H1 (cell line): ENCODE data around the gene COX10. TPM values are rescaled to one million over a fixed set of nuclear protein-coding genes. Genes with fewer than 3 reads are reported as not detected.

ENCODE experiments used
- CTCF ChIA-PET: fragments of 300-600 bp; sonication (Branson Sonifier 250); formaldehyde crosslinking; loops from one replicate; lab custom pipeline; 2021; ENCODE audit not compliant: partially characterized antibody; lab: Charles Lee
- POLR2A ChIA-PET: fragments of 300-600 bp; sonication (Branson Sonifier 250); formaldehyde crosslinking; loops from one replicate; lab custom pipeline; 2021; ENCODE audit warnings: inconsistent platforms; ENCODE audit not compliant: partially characterized antibody; lab: Charles Lee
- DNase-seq, 2 experiments: peaks; one replicate each; pipeline versions ENCODE4 v3.0.0 to v3.0.0-alpha.2; 2010 to 2022; ENCODE audit warnings: low spot score in 2 of 2, low read depth in 1 of 2, mixed read lengths in 1 of 2
- FAIRE-seq: peaks from 2 replicates; lab custom pipeline; 2011; peaks lifted over from hg19 to GRCh38; lab: Jason Lieb, UNC
- H2AFZ ChIP-seq: 2 replicates; pipeline ENCODE4 v1.8.1; 2012; ENCODE audit warnings: low read length, inconsistent platforms
- H2AK5ac ChIP-seq: 2 replicates; pipeline ENCODE4 v1.6.1; 2013; ENCODE audit warnings: low read depth, low read length
- H2BK120ac ChIP-seq: replicated peaks from 2 replicates; pipeline ENCODE3; 2013; ENCODE audit warnings: low read depth, low read length, inconsistent platforms
- H2BK12ac ChIP-seq: 2 replicates; pipeline ENCODE4 v1.6.1; 2013; ENCODE audit warnings: low read depth, low read length
- H2BK15ac ChIP-seq: 2 replicates; pipeline ENCODE4 v1.6.1; 2013; ENCODE audit warnings: low read length
- H2BK20ac ChIP-seq: 2 replicates; pipeline ENCODE4 v1.6.1; 2013; ENCODE audit warnings: low read length
- H2BK5ac ChIP-seq: 2 replicates; pipeline ENCODE4 v1.6.1; 2013; ENCODE audit warnings: low read depth, low read length
- H3K14ac ChIP-seq: 2 replicates; pipeline ENCODE4 v1.6.1; 2013; ENCODE audit warnings: inconsistent platforms; ENCODE audit not compliant: insufficient read length
- H3K18ac ChIP-seq: 2 replicates; pipeline ENCODE4 v1.6.1; 2013; ENCODE audit warnings: low read length; ENCODE audit errors: extremely low read depth
- H3K23ac ChIP-seq: 2 replicates; pipeline ENCODE4 v1.6.1; 2013; ENCODE audit warnings: inconsistent platforms; ENCODE audit not compliant: insufficient read length
- H3K23me2 ChIP-seq: 2 replicates; pipeline ENCODE4 v1.6.1; 2013; ENCODE audit warnings: low read depth, low read length
- H3K27ac ChIP-seq: 2 replicates; pipeline ENCODE4 v1.6.1; 2011; ENCODE audit warnings: low read depth, low read length, inconsistent platforms
- H3K27me3 ChIP-seq, 4 experiments: replicated peaks in 1 of 4; 1 replicate in 1 of 4; 2 replicates in 3 of 4; pipeline versions ENCODE4 v1.6.1 to v1.8.1; 2011 to 2013; ENCODE audit warnings: low read length in 3 of 4, mild to moderate bottlenecking in 3 of 4, inconsistent platforms in 2 of 4, mixed read lengths in 2 of 4, moderate library complexity in 1 of 4; ENCODE audit not compliant: control insufficient read depth in 3 of 4, insufficient read depth in 3 of 4; ENCODE audit errors: extremely low read depth in 1 of 4
- H3K36me3 ChIP-seq, 4 experiments: 2 replicates each; pipeline versions ENCODE4 v1.6.1 to v1.8.1; 2011 to 2013; ENCODE audit warnings: mild to moderate bottlenecking in 4 of 4, low read length in 3 of 4, moderate library complexity in 2 of 4, control low read depth in 1 of 4, inconsistent platforms in 1 of 4; ENCODE audit not compliant: insufficient read depth in 4 of 4, control insufficient read depth in 2 of 4
- H3K4ac ChIP-seq: replicated peaks from 2 replicates; pipeline ENCODE3; 2013; ENCODE audit warnings: low read length, low read depth, mixed read lengths, inconsistent platforms; ENCODE audit not compliant: insufficient read length
- H3K4me1 ChIP-seq, 4 experiments: replicated peaks in 1 of 4; 1 replicate in 1 of 4; 2 replicates in 3 of 4; pipeline versions ENCODE4 v1.6.1 to v1.8.1; 2011 to 2013; ENCODE audit warnings: low read length in 3 of 4, inconsistent platforms in 2 of 4, mixed read lengths in 1 of 4; ENCODE audit not compliant: insufficient read depth in 4 of 4, control insufficient read depth in 3 of 4
- H3K4me2 ChIP-seq, 2 experiments: 2 replicates each; pipeline versions ENCODE4 v1.6.1 to v1.8.1; 2011 to 2013; ENCODE audit warnings: low read depth in 2 of 2, low read length in 2 of 2, control low read depth in 1 of 2, inconsistent platforms in 1 of 2, mild to moderate bottlenecking in 1 of 2; ENCODE audit not compliant: insufficient read depth in 1 of 2
- H3K4me3 ChIP-seq, 4 experiments: fragments of 200-600, 300-600 bp in 1 of 4; sonication (generic), shearing (Covaris generic), sonication (Bioruptor Twin) in 1 of 4; 2 replicates each; pipeline versions ENCODE4 v1.5.1 to v1.8.1; 2011 to 2016; ENCODE audit warnings: low read length in 4 of 4, low read depth in 3 of 4, control low read depth in 2 of 4, inconsistent platforms in 2 of 4, mild to moderate bottlenecking in 2 of 4, mixed read lengths in 1 of 4, moderate library complexity in 1 of 4; ENCODE audit not compliant: insufficient read depth in 2 of 4; ENCODE audit errors: extremely low read depth in 1 of 4
- H3K56ac ChIP-seq: replicated peaks from 2 replicates; pipeline ENCODE3; 2013; ENCODE audit warnings: low read depth, mild to moderate bottlenecking, mixed read lengths, low read length, inconsistent platforms; ENCODE audit not compliant: insufficient read length
- H3K79me1 ChIP-seq: 2 replicates; pipeline ENCODE4 v1.6.1; 2013; ENCODE audit warnings: low read depth, low read length, control low read depth
- H3K79me2 ChIP-seq, 2 experiments: 2 replicates each; pipeline versions ENCODE4 v1.6.1 to v1.8.1; 2012 to 2013; ENCODE audit warnings: low read length in 2 of 2, mild to moderate bottlenecking in 2 of 2, inconsistent platforms in 1 of 2; ENCODE audit not compliant: insufficient read depth in 2 of 2, control insufficient read depth in 1 of 2
- H3K9ac ChIP-seq, 4 experiments: replicated peaks in 1 of 4; 1 replicate in 1 of 4; 2 replicates in 3 of 4; pipeline versions ENCODE4 v1.6.1 to v1.8.1; 2011 to 2013; ENCODE audit warnings: low read depth in 3 of 4, low read length in 3 of 4, control low read depth in 2 of 4, mild to moderate bottlenecking in 2 of 4, moderate library complexity in 2 of 4, inconsistent platforms in 1 of 4; ENCODE audit errors: extremely low read depth in 1 of 4
- H3K9me3 ChIP-seq, 2 experiments: 2 replicates each; pipeline versions ENCODE4 v1.6.1 to v1.8.1; 2012 to 2013; ENCODE audit warnings: mild to moderate bottlenecking in 2 of 2, moderate library complexity in 2 of 2, control low read depth in 1 of 2, inconsistent platforms in 1 of 2, low read depth in 1 of 2, low read length in 1 of 2, mixed read lengths in 1 of 2; ENCODE audit not compliant: insufficient read depth in 2 of 2
- H4K20me1 ChIP-seq, 2 experiments: replicated peaks in 1 of 2; 2 replicates each; pipeline versions ENCODE3 to v1.8.1; 2011 to 2013; ENCODE audit warnings: inconsistent platforms in 2 of 2, low read length in 2 of 2, mild to moderate bottlenecking in 1 of 2; ENCODE audit not compliant: insufficient read depth in 2 of 2, control insufficient read depth in 1 of 2
- H4K5ac ChIP-seq: 2 replicates; pipeline ENCODE4 v1.6.1; 2013; ENCODE audit warnings: low read length, low read depth, mixed read lengths, inconsistent platforms; ENCODE audit not compliant: insufficient read length
- H4K8ac ChIP-seq: 2 replicates; pipeline ENCODE4 v1.8.0; 2013; ENCODE audit warnings: mild to moderate bottlenecking, moderate library complexity, low read length, inconsistent platforms; ENCODE audit not compliant: insufficient read depth; ENCODE audit errors: extremely low read depth
- H4K91ac ChIP-seq: replicated peaks from 2 replicates; pipeline ENCODE3; 2013; ENCODE audit warnings: low read length, mixed read lengths, inconsistent platforms; ENCODE audit not compliant: insufficient read length
- ASH2L ChIP-seq: fragments of 200-600, 300-600 bp; sonication (generic); IDR thresholded peaks from one replicate; pipeline ENCODE4 v1.7.1; 2017; ENCODE audit warnings: low read length
- EZH2 ChIP-seq: fragments of 200-600 bp; sonication (generic); IDR thresholded peaks from 2 replicates; pipeline ENCODE4 v1.7.1; 2012; ENCODE audit warnings: low read depth, mild to moderate bottlenecking, moderate library complexity, low read length, inconsistent platforms; ENCODE audit not compliant: severe bottlenecking
- GTF2F1 ChIP-seq: IDR thresholded peaks from 2 replicates; pipeline ENCODE4 v1.6.1; 2012; ENCODE audit warnings: low read depth, low read length, improper control_type of control experiment, borderline replicate concordance
- SAP30 ChIP-seq: fragments of 300-600 bp; sonication (generic); IDR thresholded peaks from 2 replicates; pipeline ENCODE4 v1.7.1; 2012; ENCODE audit warnings: low read length, moderate library complexity, mild to moderate bottlenecking, inconsistent platforms; ENCODE audit not compliant: insufficient read depth, insufficient replicate concordance
- SIRT6 ChIP-seq: IDR thresholded peaks from one replicate; pipeline ENCODE4 v1.7.1; 2012; ENCODE audit warnings: low read length, inconsistent platforms
- SP1 ChIP-seq: IDR thresholded peaks from 2 replicates; pipeline ENCODE4 v1.6.1; 2011; ENCODE audit warnings: low read depth, low read length
- SP4 ChIP-seq: IDR thresholded peaks from 2 replicates; pipeline ENCODE4 v1.6.1; 2012; ENCODE audit warnings: low read length, inconsistent platforms
- TAF7 ChIP-seq: optimal IDR thresholded peaks from 2 replicates; pipeline ENCODE3; 2011; ENCODE audit warnings: low read depth, mild to moderate bottlenecking, inconsistent platforms, low read length, moderate library complexity, borderline replicate concordance
- TBP ChIP-seq: IDR thresholded peaks from 2 replicates; pipeline ENCODE4 v1.6.1; 2011; ENCODE audit warnings: low read depth, low read length, improper control_type of control experiment
- TEAD4 ChIP-seq: IDR thresholded peaks from 2 replicates; pipeline ENCODE4 v1.6.1; 2012; ENCODE audit warnings: low read depth, low read length, inconsistent platforms, mixed read lengths
- WGBS, 2 experiments: shearing (Covaris generic) in 1 of 2; methylation state at CpG; one replicate each; pipeline versions ENCODE4 v1.1.6 to v1.1.7; 2013 to 2015; ENCODE audit warnings: low lambda C conversion rate in 2 of 2, mixed read lengths in 2 of 2, inconsistent platforms in 1 of 2, low coverage in 1 of 2, missing lambda C conversion rate in 1 of 2; ENCODE audit not compliant: insufficient replicate concordance in 2 of 2, insufficient coverage in 1 of 2, insufficient read length in 1 of 2; ENCODE audit errors: extremely low coverage in 1 of 2, missing lambda C conversion rate in 1 of 2; 5-methylcytosine and 5-hydroxymethylcytosine counted together
- polyA plus RNA-seq, 7 experiments: library from polyadenylated mRNA; depleted of rRNA in 3 of 7; stranded (reverse) in 5 of 7; unstranded in 2 of 7; fragments of >200 nt in 5 of 7; fragments of 200-250 nt in 2 of 7; gene quantifications; 1 replicate in 5 of 7; 2 replicates in 1 of 7; 4 replicates in 1 of 7; pipeline versions ENCODE4 v1.2.1 to v1.2.3, GENCODE V29; 2011 to 2013; ENCODE audit warnings: missing spikeins in 2 of 7, mixed read lengths in 2 of 7
- total RNA-seq: library from RNA; stranded (reverse); fragmentation: NEBNext Ultra II Directional; extraction: Animal tissue kit (Norgen Biotek cat#: 25700); gene quantifications from 2 replicates; pipeline ENCODE4 v1.2.1, GENCODE V29; 2021

COX10 gene
- total and polyA plus RNA-seq, 2 of the 8 experiments (the other 6 are each of a cell fraction or from before 2014, with no cell fraction given) = 18.0 to 23.0 TPM

DNA sequence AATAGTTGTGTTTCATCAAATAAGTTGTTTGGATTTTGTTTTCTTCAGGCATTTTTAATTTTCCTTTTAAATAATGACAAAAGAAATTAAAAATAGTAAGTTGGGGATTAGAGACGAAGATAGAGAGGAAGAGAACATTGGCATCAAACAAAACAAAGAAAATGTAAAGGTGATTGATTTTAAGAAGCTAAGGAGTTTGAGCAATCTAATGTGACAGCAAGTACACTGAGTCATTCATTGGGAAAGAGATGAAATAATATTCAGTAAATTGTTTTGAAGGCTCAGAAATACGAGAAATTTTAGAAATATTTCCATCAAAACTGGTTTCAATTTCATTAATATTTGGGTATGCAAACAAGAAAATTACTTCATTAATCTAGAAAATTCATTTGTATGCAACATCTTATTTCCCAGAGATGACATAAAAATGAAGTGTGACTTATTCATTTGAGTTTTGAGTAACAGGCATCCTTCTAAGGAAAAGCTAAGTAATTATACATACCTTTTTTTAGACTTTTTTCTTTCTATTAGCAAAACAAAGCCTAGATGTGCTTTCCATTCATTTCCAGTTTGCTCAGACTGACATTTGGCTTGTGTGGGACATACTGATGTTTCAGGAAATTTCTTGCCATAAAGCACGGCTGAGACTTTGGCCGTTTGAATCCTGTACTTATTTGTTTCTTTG, 66.7 kb downstream of the COX10 start:
- CTCF ChIA-PET = interaction anchor here (0.7 kb wide), 1 partner anchor 87 kb away, joined by 3 read pairs; no protein-coding TSS in a partner anchor
- H3K23ac ChIP-seq = no peak overlapping the region
- no peak overlapping the region for H3K56ac ChIP-seq
- H3K79me1 ChIP-seq = no peaks in the 10 kb centered on the region; the same call in 1 of the 2 replicates
- no peak overlapping the region for H4K91ac ChIP-seq
- no peak for TF ChIP-seq TEAD4
- TF ChIP-seq SP4 = no peak
- no peak for TF ChIP-seq SAP30
- no peak for TF ChIP-seq TAF7
- TF ChIP-seq TBP = no peak
- no peak for TF ChIP-seq EZH2
- no peak for TF ChIP-seq ASH2L
- TF ChIP-seq SP1 = no peak
- TF ChIP-seq GTF2F1 = no peak
- TF ChIP-seq SIRT6 = no peak
- TF ChIP-seq, all 59 proteins: peak for 0
- Histone ChIP-seq H2BK12ac (no peak overlapping the region), H3K4me1 (peaks cover 0 to 12% (median 0%) of the 10 kb centered on the region in 4 experiments; a peak in 2 of 7 replicates), H3K4ac (no peak overlapping the region), H2BK120ac (no peak overlapping the region), H2AK5ac (no peak overlapping the region), H3K36me3 (no peaks in the 10 kb centered on the region), H3K9me3 (no peaks in the 10 kb centered on the region), H3K18ac (no peak overlapping the region), H3K27me3 (no peaks in the 10 kb centered on the region), H3K14ac (no peak overlapping the region), H3K23me2 (no peaks in the 10 kb centered on the region), H4K8ac (no peak overlapping the region), H3K27ac (no peak overlapping the region), H2BK5ac (no peak overlapping the region), H3K9ac (no peak overlapping the region), H2BK20ac (no peak overlapping the region), H3K4me2 (no peak overlapping the region), H3K4me3 (no peak overlapping the region), H4K20me1 (no peaks in the 10 kb centered on the region), H2AFZ (no peak overlapping the region), H2BK15ac (no peak overlapping the region), H4K5ac (no peak overlapping the region), H3K79me2 (peaks cover 0 to 7% of the 10 kb centered on the region in 2 experiments; a peak in 1 of 4 replicates)
- FAIRE-seq (no peak), DNase-seq (no peak)
- WGBS, 2 experiments = 75 to 100% methylated on average over 1 to 4 of the region's 4 CpGs
- POLR2A ChIA-PET = interaction anchor here (0.7 kb wide), 1 partner anchor 739 kb away, joined by 3 read pairs; no protein-coding TSS in a partner anchor
